K562 (cell line): ENCODE results near the gene AFDN. TPM values are rescaled to one million over a fixed set of nuclear protein-coding genes. Genes with fewer than 3 reads are reported as not detected.
A peak's percentile ranks its signal among the peaks of the same experiment; 100 is the strongest.

Source experiments
- CBX5 ChIP-seq: IDR thresholded peaks from 2 replicates; pipeline ENCODE4 v1.6.1; 2014; ENCODE audit warnings: low read depth, borderline replicate concordance
- CEBPZ ChIP-seq: fragments of 150-350 bp; IDR thresholded peaks from 2 replicates; pipeline ENCODE4 v1.6.1; 2014; ENCODE audit warnings: low read depth, mild to moderate bottlenecking, low read length, borderline replicate concordance
- DDX20 ChIP-seq: fragments of 450-650 bp; IDR thresholded peaks from 2 replicates; pipeline ENCODE4 v1.6.1; 2016; ENCODE audit warnings: missing genetic modification characterization, low read depth, mild to moderate bottlenecking, missing compliant biosample characterization, moderate library complexity
- FOXO4 ChIP-seq: fragments of 450-650 bp; formaldehyde crosslinking; IDR thresholded peaks from 2 replicates; pipeline ENCODE4 v1.4.0; 2020; ENCODE audit warnings: mild to moderate bottlenecking, moderate library complexity
- GABPB1 ChIP-seq: sonication (generic); formaldehyde crosslinking; IDR thresholded peaks from 2 replicates; pipeline ENCODE4 v1.8.0; 2022; ENCODE audit warnings: mild to moderate bottlenecking, missing genetic modification reagents
- HDAC6 ChIP-seq: IDR thresholded peaks from 2 replicates; pipeline ENCODE4 v1.6.1; 2012; ENCODE audit warnings: low read depth, mild to moderate bottlenecking, control low read depth, inconsistent platforms, low read length, moderate library complexity
- HNRNPUL1 ChIP-seq: fragments of 200-400 bp; formaldehyde crosslinking; IDR thresholded peaks from 2 replicates; pipeline ENCODE4 v1.6.1; 2017; ENCODE audit warnings: low read length
- KDM2B ChIP-seq: fragments of 250-450 bp; sonication (Bioruptor Pico); IDR thresholded peaks from 2 replicates; pipeline ENCODE4 v1.8.0; 2021; ENCODE audit warnings: mild to moderate bottlenecking, moderate library complexity
- KHSRP ChIP-seq: fragments of 450-650 bp; IDR thresholded peaks from 2 replicates; pipeline ENCODE4 v1.6.1; 2017
- MAZ ChIP-seq, 2 experiments: fragments of 450-650 bp in 1 of 2; sonication (generic) in 1 of 2; formaldehyde crosslinking; IDR thresholded peaks in 1 of 2; conservative IDR thresholded peaks in 1 of 2; 2 replicates each; pipeline versions ENCODE4 v1.4.0 to v1.5.0; 2020; ENCODE audit warnings: mild to moderate bottlenecking in 1 of 2, missing genetic modification reagents in 1 of 2
- MCM2 ChIP-seq: fragments of 450-650 bp; IDR thresholded peaks from 2 replicates; pipeline ENCODE4 v1.6.1; 2017; ENCODE audit warnings: low read depth, mild to moderate bottlenecking
- MIER1 ChIP-seq: fragments of 450-650 bp; IDR thresholded peaks from 2 replicates; pipeline ENCODE4 v1.6.1; 2016; ENCODE audit warnings: antibody characterized with exemption, mild to moderate bottlenecking, low read depth
- RBM25 ChIP-seq: fragments of 200-400 bp; formaldehyde crosslinking; IDR thresholded peaks from 2 replicates; pipeline ENCODE4 v1.6.1; 2018; ENCODE audit warnings: low read length, low read depth, moderate library complexity; ENCODE audit not compliant: severe bottlenecking
- RUNX1 ChIP-seq: sonication (generic); IDR thresholded peaks from 2 replicates; pipeline ENCODE4 v1.6.1; 2016; ENCODE audit warnings: antibody characterized with exemption, low read depth
- SPI1 ChIP-seq: IDR thresholded peaks from 2 replicates; pipeline ENCODE4 v1.6.1; 2011; ENCODE audit warnings: low read depth, low read length, control low read depth, borderline replicate concordance
- TEAD1 ChIP-seq, 2 experiments: fragments of 450-650 bp in 1 of 2; sonication (generic) in 1 of 2; formaldehyde crosslinking; IDR thresholded peaks; 2 replicates each; pipeline versions ENCODE4 v1.4.0 to v1.8.0; 2020 to 2022; ENCODE audit warnings: mild to moderate bottlenecking in 2 of 2, missing genetic modification reagents in 1 of 2
- U2AF2 ChIP-seq: fragments of 200-400 bp; formaldehyde crosslinking; optimal IDR thresholded peaks from 2 replicates; pipeline ENCODE3; 2017; ENCODE audit warnings: low read depth, mild to moderate bottlenecking, low read length
- XRCC5 ChIP-seq: fragments of 200-400 bp; formaldehyde crosslinking; IDR thresholded peaks from 2 replicates; pipeline ENCODE4 v1.6.1; 2017; ENCODE audit warnings: low read depth, mild to moderate bottlenecking, low read length
- ZBTB7A ChIP-seq: IDR thresholded peaks from 2 replicates; pipeline ENCODE4 v1.6.1; 2011; ENCODE audit warnings: low read depth, mild to moderate bottlenecking, low read length, moderate library complexity, borderline replicate concordance; ENCODE audit not compliant: control insufficient read depth
- ZNF24 ChIP-seq: fragments of 450-650 bp; IDR thresholded peaks from 2 replicates; pipeline ENCODE4 v1.6.1; 2016
- ZNF41 ChIP-seq: fragments of 250-450 bp; sonication (Bioruptor Pico); conservative IDR thresholded peaks from 2 replicates; pipeline ENCODE4 v1.4.0; 2020; ENCODE audit warnings: mild to moderate bottlenecking
- ZNF431 ChIP-seq: sonication (generic); formaldehyde crosslinking; IDR thresholded peaks from 2 replicates; pipeline ENCODE4 v1.8.0; 2022; ENCODE audit warnings: mild to moderate bottlenecking, missing genetic modification reagents
- polyA plus RNA-seq, 8 experiments: library from polyadenylated mRNA; depleted of rRNA in 4 of 8; stranded (reverse) in 5 of 8; unstranded in 3 of 8; fragments of >200 nt; fragmentation: Nextera tagmentation in 2 of 8; fragmentation: Illumina TruSeq in 1 of 8; extraction: Ambion mirVana in 2 of 8; extraction: Trizol in 1 of 8; gene quantifications; 2 replicates each; pipeline versions ENCODE4 v1.2.1 to v1.2.3, GENCODE V29; 2011 to 2014; ENCODE audit warnings: inconsistent platforms in 1 of 8, missing spikeins in 1 of 8
- total RNA-seq, 7 experiments: library from RNA; depleted of rRNA in 6 of 7; stranded (reverse); fragments of >200 nt in 6 of 7; fragmentation: Illumina TruSeq in 2 of 7; extraction: Trizol in 2 of 7; gene quantifications; 2 replicates each; pipeline versions ENCODE4 v1.2.1 to v1.2.3, GENCODE V29; 2011 to 2021; ENCODE audit warnings: low replicate concordance in 1 of 7
- TF ChIP-seq, protein P1 (sequence below), 2 experiments: fragments of 250-450 bp in 1 of 2; fragments of 450-650 bp in 1 of 2; sonication (Bioruptor Pico) in 1 of 2; IDR thresholded peaks; 2 replicates each; pipeline versions ENCODE4 v1.6.1 to v1.8.0; 2016 to 2021; ENCODE audit warnings: mild to moderate bottlenecking in 2 of 2, moderate library complexity in 2 of 2, missing compliant biosample characterization in 1 of 2, missing genetic modification characterization in 1 of 2
- TF ChIP-seq, protein P2 (sequence below): fragments of 450-650 bp; formaldehyde crosslinking; IDR thresholded peaks from 2 replicates; pipeline ENCODE4 v1.4.0; 2020; ENCODE audit warnings: mild to moderate bottlenecking, moderate library complexity

AFDN gene
- total and polyA plus RNA-seq, 9 of the 15 experiments (the other 6 are each of a cell fraction or from before 2014, with no cell fraction given) = 7.2 to 129 (median 105) TPM

DNA sequence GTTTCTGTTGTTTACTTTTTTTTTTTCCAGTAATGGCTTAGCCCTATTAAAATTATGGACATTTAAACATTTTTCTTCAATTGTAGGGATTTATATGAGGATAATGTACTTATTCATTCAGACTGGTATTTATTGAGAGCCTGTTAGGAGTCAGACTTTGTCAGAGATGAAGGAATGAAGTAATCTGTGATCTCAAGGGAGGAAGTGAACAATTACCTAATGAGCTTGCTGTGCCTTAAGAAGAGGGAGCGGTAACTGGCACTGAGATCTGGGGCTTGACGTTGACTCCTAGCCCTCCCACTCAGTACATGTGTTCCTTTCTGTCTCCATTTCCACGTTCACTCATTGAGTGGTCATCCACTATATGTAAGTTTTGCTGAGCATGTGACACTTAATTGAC is 12.6 kb downstream of the AFDN start (continued):
- TF ChIP-seq RUNX1 = no peak
- TF ChIP-seq SPI1 = peak; percentile 93
- TF ChIP-seq DDX20 (tag) = no peak
- TF ChIP-seq HDAC6 = no peak
- peak; percentile 95 for TF ChIP-seq ZNF24
- no peak for TF ChIP-seq MIER1
- TF ChIP-seq RBM25 = no peak
- no peak for TF ChIP-seq CBX5
- no peak for TF ChIP-seq ZBTB7A
- TF ChIP-seq, protein P1, sequence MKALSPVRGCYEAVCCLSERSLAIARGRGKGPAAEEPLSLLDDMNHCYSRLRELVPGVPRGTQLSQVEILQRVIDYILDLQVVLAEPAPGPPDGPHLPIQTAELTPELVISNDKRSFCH (CRISPR knock-in tag; IDR thresholded peaks at IDR 0.05) = no peak
- TF ChIP-seq, protein P1 (tag; IDR thresholded peaks at IDR 0.05) = no peak
- TF ChIP-seq U2AF2 = no peak
- TF ChIP-seq KHSRP = no peak
- no peak for TF ChIP-seq KDM2B (CRISPR knock-in tag)
- no peak for TF ChIP-seq ZNF41 (CRISPR knock-in tag)
- no peak for TF ChIP-seq FOXO4
- TF ChIP-seq MAZ (CRISPR knock-in tag; conservative IDR thresholded peaks at IDR 0.05 in 1 of 2, IDR thresholded peaks at IDR 0.05 in 1 of 2) = no peak
- TF ChIP-seq ZNF431 (CRISPR knock-in tag) = no peak
- TF ChIP-seq CEBPZ = no peak
- TF ChIP-seq HNRNPUL1 = no peak
- TF ChIP-seq, protein P2, sequence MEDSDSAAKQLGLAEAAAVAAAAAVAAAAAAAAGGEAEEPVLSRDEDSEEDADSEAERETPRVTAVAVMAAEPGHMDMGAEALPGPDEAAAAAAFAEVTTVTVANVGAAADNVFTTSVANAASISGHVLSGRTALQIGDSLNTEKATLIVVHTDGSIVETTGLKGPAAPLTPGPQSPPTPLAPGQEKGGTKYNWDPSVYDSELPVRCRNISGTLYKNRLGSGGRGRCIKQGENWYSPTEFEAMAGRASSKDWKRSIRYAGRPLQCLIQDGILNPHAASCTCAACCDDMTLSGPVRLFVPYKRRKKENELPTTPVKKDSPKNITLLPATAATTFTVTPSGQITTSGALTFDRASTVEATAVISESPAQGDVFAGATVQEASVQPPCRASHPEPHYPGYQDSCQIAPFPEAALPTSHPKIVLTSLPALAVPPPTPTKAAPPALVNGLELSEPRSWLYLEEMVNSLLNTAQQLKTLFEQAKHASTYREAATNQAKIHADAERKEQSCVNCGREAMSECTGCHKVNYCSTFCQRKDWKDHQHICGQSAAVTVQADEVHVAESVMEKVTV (CRISPR knock-in tag) = no peak
- no peak for TF ChIP-seq TEAD1 (CRISPR knock-in tag; IDR thresholded peaks at IDR 0.05)
- TF ChIP-seq MCM2 = no peak
- no peak for TF ChIP-seq GABPB1
- TF ChIP-seq XRCC5 = no peak
